OCI-LY7 (cell line): ENCODE measurements around the gene TUFM.

Source experiments
- EZH2phosphoT487 ChIP-seq: fragments of 200-600 bp; sonication (generic); IDR thresholded peaks from 2 replicates; pipeline ENCODE4 v1.6.1; 2018; ENCODE audit warnings: low read depth, borderline replicate concordance, mild to moderate bottlenecking, mixed run types, antibody characterized with exemption, low read length, moderate library complexity, mixed read lengths
- TF ChIP-seq, protein P1 (sequence below): fragments of 200-600 bp; sonication (generic); conservative IDR thresholded peaks from 2 replicates; pipeline ENCODE4 v1.5.1; 2014; ENCODE audit warnings: mild to moderate bottlenecking, antibody characterized with exemption, low read length, moderate library complexity, mixed read lengths

DNA sequence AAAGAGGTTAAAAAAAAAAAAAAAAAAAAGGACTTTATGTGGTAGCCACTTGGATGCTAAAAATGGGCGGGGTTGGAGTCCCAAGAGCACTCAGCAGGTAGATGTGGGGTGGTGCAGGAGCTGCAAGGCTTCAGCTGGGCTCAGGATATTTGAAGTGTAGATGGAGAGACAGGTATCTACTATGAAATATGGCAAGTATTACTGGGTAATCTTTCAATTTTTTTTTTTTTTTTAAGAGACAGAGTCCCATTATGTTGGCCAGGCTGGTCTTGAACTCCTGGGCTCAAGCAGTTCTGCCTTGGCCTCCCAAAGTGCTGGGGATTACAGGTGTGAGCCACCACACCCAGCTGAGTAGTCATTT, 7.6 kb downstream of the TUFM start:
- TF ChIP-seq, protein P1, sequence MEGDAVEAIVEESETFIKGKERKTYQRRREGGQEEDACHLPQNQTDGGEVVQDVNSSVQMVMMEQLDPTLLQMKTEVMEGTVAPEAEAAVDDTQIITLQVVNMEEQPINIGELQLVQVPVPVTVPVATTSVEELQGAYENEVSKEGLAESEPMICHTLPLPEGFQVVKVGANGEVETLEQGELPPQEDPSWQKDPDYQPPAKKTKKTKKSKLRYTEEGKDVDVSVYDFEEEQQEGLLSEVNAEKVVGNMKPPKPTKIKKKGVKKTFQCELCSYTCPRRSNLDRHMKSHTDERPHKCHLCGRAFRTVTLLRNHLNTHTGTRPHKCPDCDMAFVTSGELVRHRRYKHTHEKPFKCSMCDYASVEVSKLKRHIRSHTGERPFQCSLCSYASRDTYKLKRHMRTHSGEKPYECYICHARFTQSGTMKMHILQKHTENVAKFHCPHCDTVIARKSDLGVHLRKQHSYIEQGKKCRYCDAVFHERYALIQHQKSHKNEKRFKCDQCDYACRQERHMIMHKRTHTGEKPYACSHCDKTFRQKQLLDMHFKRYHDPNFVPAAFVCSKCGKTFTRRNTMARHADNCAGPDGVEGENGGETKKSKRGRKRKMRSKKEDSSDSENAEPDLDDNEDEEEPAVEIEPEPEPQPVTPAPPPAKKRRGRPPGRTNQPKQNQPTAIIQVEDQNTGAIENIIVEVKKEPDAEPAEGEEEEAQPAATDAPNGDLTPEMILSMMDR = no peak
- TF ChIP-seq EZH2phosphoT487 = no peak
